Keratinocyte (primary cell): ENCODE data around the gene DIO3. TPM values are rescaled to one million over a fixed set of nuclear protein-coding genes. Genes with fewer than 3 reads are reported as not detected.

ENCODE experiments used
- DNase-seq: peaks from one replicate; pipeline ENCODE4 v3.0.0-alpha.2; 2011; ENCODE audit warnings: low read depth, missing footprints, low spot score
- FAIRE-seq: peaks from 2 replicates; lab custom pipeline; 2011; peaks lifted over from hg19 to GRCh38; lab: Jason Lieb, UNC
- H2AFZ ChIP-seq: 2 replicates; pipeline ENCODE4 v1.6.0; 2012; ENCODE audit warnings: low read length, control low read depth, inconsistent platforms; ENCODE audit not compliant: control insufficient read depth
- H3K27ac ChIP-seq: 2 replicates; pipeline ENCODE4 v1.5.1; 2011; ENCODE audit warnings: low read length; ENCODE audit not compliant: control insufficient read depth, insufficient read depth
- H3K27me3 ChIP-seq: 3 replicates; pipeline ENCODE4 v1.6.0; 2011; ENCODE audit warnings: low read length; ENCODE audit not compliant: control insufficient read depth, insufficient read depth; ENCODE audit errors: extremely low read depth
- H3K36me3 ChIP-seq, 2 experiments: 2 replicates in 1 of 2; 3 replicates in 1 of 2; pipeline ENCODE4 v1.5.1; 2011; ENCODE audit warnings: low read length in 2 of 2, mild to moderate bottlenecking in 1 of 2; ENCODE audit not compliant: control insufficient read depth in 2 of 2, insufficient read depth in 2 of 2; ENCODE audit errors: extremely low read depth in 1 of 2
- H3K4me1 ChIP-seq: 3 replicates; pipeline ENCODE4 v1.5.1; 2011; ENCODE audit warnings: low read length; ENCODE audit not compliant: control insufficient read depth, insufficient read depth; ENCODE audit errors: extremely low read depth
- H3K4me2 ChIP-seq: 3 replicates; pipeline ENCODE4 v1.6.0; 2011; ENCODE audit warnings: low read depth, low read length; ENCODE audit not compliant: control insufficient read depth, insufficient read depth; ENCODE audit errors: extremely low read depth
- H3K4me3 ChIP-seq, 3 experiments: fragments of 200-600 bp in 1 of 3; sonication (generic) in 1 of 3; 2 replicates in 2 of 3; 3 replicates in 1 of 3; pipeline ENCODE4 v1.5.1; 2011 to 2016; ENCODE audit warnings: low read length in 3 of 3, mild to moderate bottlenecking in 3 of 3, control low read depth in 2 of 3, inconsistent platforms in 1 of 3, low read depth in 1 of 3, mixed read lengths in 1 of 3, mixed run types in 1 of 3, moderate library complexity in 1 of 3; ENCODE audit not compliant: control insufficient read depth in 2 of 3, insufficient read depth in 2 of 3; ENCODE audit errors: extremely low read depth in 1 of 3
- H3K79me2 ChIP-seq: 2 replicates; pipeline ENCODE4 v1.6.0; 2012; ENCODE audit warnings: low read length; ENCODE audit not compliant: control insufficient read depth, insufficient read depth
- H3K9ac ChIP-seq: 3 replicates; pipeline ENCODE4 v1.6.0; 2011; ENCODE audit warnings: low read length; ENCODE audit not compliant: control insufficient read depth, insufficient read depth; ENCODE audit errors: extremely low read depth
- H3K9me1 ChIP-seq: 3 replicates; pipeline ENCODE4 v1.6.0; 2011; ENCODE audit warnings: low read length; ENCODE audit not compliant: control insufficient read depth, insufficient read depth; ENCODE audit errors: extremely low read depth
- H3K9me3 ChIP-seq: 2 replicates; pipeline ENCODE4 v1.5.1; 2012; ENCODE audit warnings: low read depth, low read length; ENCODE audit not compliant: control insufficient read depth
- H4K20me1 ChIP-seq: 3 replicates; pipeline ENCODE4 v1.6.0; 2011; ENCODE audit warnings: low read length; ENCODE audit not compliant: control insufficient read depth, insufficient read depth; ENCODE audit errors: extremely low read depth
- CTCF ChIP-seq, 3 experiments: IDR thresholded peaks in 1 of 3; conservative IDR thresholded peaks in 1 of 3; optimal IDR thresholded peaks in 1 of 3; 2 replicates in 2 of 3; 3 replicates in 1 of 3; pipeline versions ENCODE3 to v1.5.1; 2011; ENCODE audit warnings: low read length in 3 of 3, mild to moderate bottlenecking in 3 of 3, moderate library complexity in 2 of 3, control low read depth in 1 of 3, inconsistent platforms in 1 of 3; ENCODE audit not compliant: insufficient read depth in 2 of 3; ENCODE audit errors: extremely low read depth in 1 of 3
- EZH2 ChIP-seq: IDR thresholded peaks from one replicate; pipeline ENCODE4 v1.6.1; 2012; ENCODE audit warnings: inconsistent platforms, mild to moderate bottlenecking, low read length, moderate library complexity
- dilution Hi-C: fragments of 300-500 bp; cut with MboI; formaldehyde crosslinking; loops from one replicate; pipeline ENCODE4 v1.7.0; 2020; ENCODE audit warnings: low sequenced_read_pairs; ENCODE audit not compliant: extremely low pct_ligation_motif_present
- polyA plus RNA-seq, 5 experiments: library from polyadenylated mRNA; depleted of rRNA in 3 of 5; stranded (reverse) in 3 of 5; stranded (forward) in 1 of 5; unstranded in 1 of 5; fragments of >200 nt; gene quantifications; 1 replicate in 1 of 5; 2 replicates in 3 of 5; 3 replicates in 1 of 5; pipeline versions ENCODE4 v1.2.1 to v1.2.3, GENCODE V29; 2011 to 2012; ENCODE audit warnings: missing spikeins in 2 of 5, low read depth in 1 of 5, low replicate concordance in 1 of 5

DIO3 gene
- polyA plus RNA-seq, 1 donor (not counting 4 experiments of a cell fraction or from before 2014, with no cell fraction given): not detected

GRCh38 chr14:101540481-101541462, 20.5 kb upstream of the DIO3 start:
- H4K20me1 ChIP-seq: no peaks in the 10 kb centered on the region
- H3K79me2 ChIP-seq: no peaks in the 10 kb centered on the region
- H3K27me3 ChIP-seq: no peaks in the 10 kb centered on the region
- no peaks in the 10 kb centered on the region for H3K36me3 ChIP-seq
- no peak for FAIRE-seq
- dilution Hi-C loops: no loop called here
- no peak for DNase-seq
- no peak overlapping the region for H3K27ac ChIP-seq
- H2AFZ ChIP-seq: no peak overlapping the region
- no peaks in the 10 kb centered on the region for H3K9me1 ChIP-seq
- H3K4me2 ChIP-seq: no peak overlapping the region
- no peak for TF ChIP-seq CTCF (optimal IDR thresholded peaks at IDR 0.05 in 1 of 3, IDR thresholded peaks at IDR 0.05 in 1 of 3, conservative IDR thresholded peaks at IDR 0.05 in 1 of 3; ENCODE audit: extremely low read depth in 1 of 3, insufficient read depth in 2 of 3, low read length in 3 of 3)
- TF ChIP-seq EZH2: no peak
- H3K4me1 ChIP-seq: no peaks in the 10 kb centered on the region
- H3K4me3 ChIP-seq: no peak overlapping the region
- H3K9me3 ChIP-seq: peaks cover 3% of the 10 kb centered on the region
- H3K9ac ChIP-seq: no peak overlapping the region

- H3K4me2 ChIP-seq: no peak overlapping the region
- H3K4me1 ChIP-seq: no peaks in the 10 kb centered on the region
- FAIRE-seq (no peak), DNase-seq (no peak)
- H4K20me1 ChIP-seq: no peaks in the 10 kb centered on the region
- H3K9me3 ChIP-seq: peaks cover 3% of the 10 kb centered on the region
- dilution Hi-C loops: no loop called here
- H3K36me3 ChIP-seq: no peaks in the 10 kb centered on the region
- no peak overlapping the region for H3K27ac ChIP-seq
- no peak overlapping the region for H3K4me3 ChIP-seq
- TF ChIP-seq CTCF (optimal IDR thresholded peaks at IDR 0.05 in 1 of 3, IDR thresholded peaks at IDR 0.05 in 1 of 3, conservative IDR thresholded peaks at IDR 0.05 in 1 of 3; ENCODE audit: extremely low read depth in 1 of 3, insufficient read depth in 2 of 3, low read length in 3 of 3): no peak
- TF ChIP-seq EZH2: no peak
- no peaks in the 10 kb centered on the region for H3K79me2 ChIP-seq
- no peak overlapping the region for H3K9ac ChIP-seq
- H3K27me3 ChIP-seq: no peaks in the 10 kb centered on the region
- H2AFZ ChIP-seq: no peak overlapping the region
- no peaks in the 10 kb centered on the region for H3K9me1 ChIP-seq
These were observed 18.9 kb upstream of the DIO3 start for GRCh38 chr14:101542391-101542790.
